ENCODE results near the gene CTNNAL1. TPM values are rescaled to one million over a fixed set of nuclear protein-coding genes. Genes with fewer than 3 reads are reported as not detected.

The CTNNAL1 gene
- total and polyA plus RNA-seq, 9 of the 15 experiments (the other 6 are each of a cell fraction or from before 2014, with no cell fraction given): 23.2 to 78.0 (median 46.7) TPM

- TF ChIP-seq PHF20 (IDR thresholded peaks at IDR 0.05; ENCODE audit: partially characterized antibody) (no peak), ZNF586 (CRISPR knock-in tag; conservative IDR thresholded peaks at IDR 0.05) (no peak), SMAD3 (CRISPR knock-in tag; conservative IDR thresholded peaks at IDR 0.05) (no peak), ATF6 (CRISPR knock-in tag; IDR thresholded peaks at IDR 0.05) (no peak), ZC3H8 (IDR thresholded peaks at IDR 0.05) (no peak), POLR2B (IDR thresholded peaks at IDR 0.05; ENCODE audit: low read depth, partially characterized antibody) (no peak), TEAD1 (CRISPR knock-in tag; IDR thresholded peaks at IDR 0.05) (peak in 1 of 2 experiments; percentile 61; a peak in 1 of 4 replicates), FOXO4 (CRISPR knock-in tag; IDR thresholded peaks at IDR 0.05) (no peak), ZNF717 (CRISPR knock-in tag; IDR thresholded peaks at IDR 0.05) (no peak), ZNF639 (CRISPR knock-in tag; conservative IDR thresholded peaks at IDR 0.05 in 1 of 2, IDR thresholded peaks at IDR 0.05 in 1 of 2) (0 out of 4 replicates have a peak, but pooled peaks of 1 of the 2 experiments have one; percentile 38), NFE2L1 (tag; IDR thresholded peaks at IDR 0.05; ENCODE audit: borderline replicate concordance, low read depth) (no peak), RREB1 (CRISPR knock-in tag; IDR thresholded peaks at IDR 0.05) (no peak), NFXL1 (CRISPR knock-in tag; IDR thresholded peaks at IDR 0.05) (no peak)
Observed at GRCh38 chr9:108963459-108964143, 49.7 kb downstream of the CTNNAL1 start (continued).
